ENCODE data around the gene FOXN3. TPM values are rescaled to one million over a fixed set of nuclear protein-coding genes. Genes with fewer than 3 reads are reported as not detected.

The FOXN3 gene
- polyA plus RNA-seq, 1 of the 3 experiments (the other 2 are of a cell fraction), result 9.8 TPM

- CTCF ChIA-PET, result interaction anchor here (1.0 to 2.4 kb wide), 5 partner anchors 10 to 73 kb away, joined by 3 to 6 read pairs (median 4); no protein-coding TSS in a partner anchor
- POLR2A ChIA-PET, result no interaction called here
- H3K27me3 ChIP-seq (ENCODE audit: insufficient read depth), result no peaks in the 10 kb centered on the region
- no peaks in the 10 kb centered on the region for H3F3A ChIP-seq (replicated peaks; ENCODE audit: insufficient read depth)
- H3K36me3 ChIP-seq (replicated peaks in 1 of 2; ENCODE audit: control insufficient read depth in 1 of 2, insufficient read depth in 2 of 2, low read length in 1 of 2), result peaks cover 5 to 18% of the 10 kb centered on the region in 2 experiments
- H4K20me1 ChIP-seq (ENCODE audit: insufficient read depth), result no peaks in the 10 kb centered on the region
- no peak overlapping the region for H3K9ac ChIP-seq
- H3K4me1 ChIP-seq (ENCODE audit: control insufficient read depth in 1 of 2, insufficient read depth in 2 of 2, low read depth in 1 of 2, low read length in 1 of 2), result no peaks in the 10 kb centered on the region
- no peak overlapping the region for H3K27ac ChIP-seq (ENCODE audit: low read depth in 2 of 2, low read length in 1 of 2)
- H3K4me2 ChIP-seq, result no peak overlapping the region
- H3K4me3 ChIP-seq (ENCODE audit: low read depth in 2 of 2, low read length in 1 of 2), result no peak overlapping the region
- H3K9me2 ChIP-seq, result no peaks in the 10 kb centered on the region
- H3K79me2 ChIP-seq (ENCODE audit: insufficient read depth), result no peaks in the 10 kb centered on the region
- TF ChIP-seq TCF12 (IDR thresholded peaks at IDR 0.05) (no peak), GABPA (IDR thresholded peaks at IDR 0.05; ENCODE audit: low read depth) (no peak), RFX5 (IDR thresholded peaks at IDR 0.05; ENCODE audit: low read length) (no peak), USF2 (IDR thresholded peaks at IDR 0.05; ENCODE audit: borderline replicate concordance, low read depth, low read length) (no peak), GATA2 (CRISPR knock-in tag; IDR thresholded peaks at IDR 0.05) (no peak), RXRA (IDR thresholded peaks at IDR 0.05; ENCODE audit: borderline replicate concordance, low read depth) (no peak), MXI1 (IDR thresholded peaks at IDR 0.05; ENCODE audit: low read depth, low read length) (no peak), PBX3 (IDR thresholded peaks at IDR 0.05) (no peak)
- DNase-seq, result no peak
- no peaks in the 10 kb centered on the region for H3K9me3 ChIP-seq
- WGBS (ENCODE audit: low lambda C conversion rate), result 93% methylated on average over 14 of the region's 18 CpGs
- H2AFZ ChIP-seq (ENCODE audit: low read depth), result no peak overlapping the region
Measured at GRCh38 chr14:89164168-89165073, 252.6 kb downstream of the FOXN3 start.

GRCh38 chr14:89163031-89163636 is 253.9 kb downstream of the FOXN3 start:
- Histone ChIP-seq H3K36me3 (replicated peaks in 1 of 2; ENCODE audit: control insufficient read depth in 1 of 2, insufficient read depth in 2 of 2, low read length in 1 of 2) (peaks cover 5 to 18% of the 10 kb centered on the region in 2 experiments), H3K4me3 (ENCODE audit: low read depth in 2 of 2, low read length in 1 of 2) (no peak overlapping the region), H3K4me1 (ENCODE audit: control insufficient read depth in 1 of 2, insufficient read depth in 2 of 2, low read depth in 1 of 2, low read length in 1 of 2) (no peaks in the 10 kb centered on the region), H3K79me2 (ENCODE audit: insufficient read depth) (no peaks in the 10 kb centered on the region), H2AFZ (ENCODE audit: low read depth) (no peak overlapping the region), H3F3A (replicated peaks; ENCODE audit: insufficient read depth) (no peaks in the 10 kb centered on the region), H3K9me3 (no peaks in the 10 kb centered on the region), H3K27ac (ENCODE audit: low read depth in 2 of 2, low read length in 1 of 2) (no peak overlapping the region), H3K4me2 (no peak overlapping the region), H3K9me2 (no peaks in the 10 kb centered on the region), H4K20me1 (ENCODE audit: insufficient read depth) (no peaks in the 10 kb centered on the region), H3K9ac (no peak overlapping the region), H3K27me3 (ENCODE audit: insufficient read depth) (no peaks in the 10 kb centered on the region)
- TF ChIP-seq GATA2 (CRISPR knock-in tag; IDR thresholded peaks at IDR 0.05), result no peak
- no peak for TF ChIP-seq MAX (IDR thresholded peaks at IDR 0.05; ENCODE audit: low read depth)
- TF ChIP-seq SMC3 (IDR thresholded peaks at IDR 0.05; ENCODE audit: low read depth, low read length), result no peak
- TF ChIP-seq MXI1 (IDR thresholded peaks at IDR 0.05; ENCODE audit: low read depth, low read length), result no peak
- WGBS (ENCODE audit: low lambda C conversion rate), result 86% methylated on average over 15 of the region's 17 CpGs
- CTCF ChIA-PET, result interaction anchor here (1.2 kb wide), 1 partner anchor 14 kb away, joined by 3 read pairs; no protein-coding TSS in a partner anchor
- POLR2A ChIA-PET, result no interaction called here
- no peak for DNase-seq

Measured in SK-N-SH (cell line).